ENCODE data around the gene ADSL. TPM values are rescaled to one million over a fixed set of nuclear protein-coding genes. Genes with fewer than 3 reads are reported as not detected.

Gene ADSL
- total RNA-seq, 1 donor from 2014 or later = 57.9 TPM

- FAIRE-seq (no peak), DNase-seq (ENCODE audit: low spot score in 2 of 2) (no peak)
Measured at GRCh38 chr22:40432157-40432556, 85.9 kb downstream of the ADSL start.

- no peak for DNase-seq (ENCODE audit: low spot score in 2 of 2)
- FAIRE-seq = no peak
Measured at GRCh38 chr22:40432625-40433024, 86.3 kb downstream of the ADSL start.

- no peak for FAIRE-seq
Measured at GRCh38 chr22:40433416-40434090, 87.3 kb downstream of the ADSL start.

GRCh38 chr22:40434106-40434505 lies 87.8 kb downstream of the ADSL start:
- DNase-seq (ENCODE audit: low spot score in 2 of 2) = no peak

More at GRCh38 chr22:40433416-40434090, 87.3 kb downstream of the ADSL start:
- no peak for DNase-seq (ENCODE audit: low spot score in 2 of 2)

GRCh38 chr22:40434745-40435144 lies 88.4 kb downstream of the ADSL start:
- FAIRE-seq (no peak), DNase-seq (ENCODE audit: low spot score in 2 of 2) (no peak)

More at GRCh38 chr22:40434106-40434505, 87.8 kb downstream of the ADSL start:
- no peak for FAIRE-seq

GRCh38 chr22:40436505-40437431 lies 90.5 kb downstream of the ADSL start:
- DNase-seq (ENCODE audit: low spot score in 2 of 2) = no peak
- no peak for FAIRE-seq

Other genes starting within 250 kb of the ADSL start
- 29.3 TPM for gene TNRC6B, start 168.6 kb upstream of the ADSL start, total RNA-seq
- gene SGSM3, start 24.1 kb downstream of the ADSL start, total RNA-seq = 42.8 TPM